Measurements from ENCODE around the gene LAMB2. TPM values are rescaled to one million over a fixed set of nuclear protein-coding genes. Genes with fewer than 3 reads are reported as not detected.
A peak's percentile ranks its signal among the peaks of the same experiment; 100 is the strongest.

The LAMB2 gene
- total RNA-seq, 1 experiment from 2014 or later, result 121 TPM

DNA sequence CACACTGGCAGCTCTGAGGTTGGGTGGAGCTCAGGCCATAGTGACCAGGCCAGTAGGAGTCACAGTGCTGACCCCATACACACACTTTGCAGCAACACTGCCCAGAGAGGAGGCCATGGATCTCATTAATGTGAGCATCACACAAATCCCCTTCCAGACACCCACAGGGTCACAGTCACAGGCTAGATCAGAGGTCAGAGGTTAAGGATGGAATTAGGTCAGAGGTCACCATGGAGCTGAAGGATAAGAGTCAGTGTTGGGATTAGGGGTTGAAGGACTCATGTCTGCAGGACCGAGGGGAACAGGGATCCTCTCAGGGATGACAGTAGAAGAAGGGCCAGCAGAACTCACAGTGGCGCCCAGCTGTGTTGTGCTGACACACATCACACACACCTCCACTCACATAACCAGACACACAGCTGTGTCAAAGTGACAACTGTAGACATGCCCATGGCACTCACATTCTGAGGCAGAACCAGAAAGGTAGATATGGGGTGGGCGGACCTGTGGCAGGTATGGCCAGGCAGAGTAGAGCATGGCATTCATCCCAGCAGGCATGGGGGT, 20.6 kb upstream of the LAMB2 start:
- H3T11ph ChIP-seq (ENCODE audit: low read length), result no peak overlapping the region
- no peak overlapping the region for H3K56ac ChIP-seq (ENCODE audit: insufficient read length, low read depth, low read length)
- Mint-ChIP-seq H3K4me3 (no peak overlapping the region), H3K9me3 (no peaks in the 10 kb centered on the region), H3K27me3 (ENCODE audit: low read depth) (peaks cover 41% of the 10 kb centered on the region), H3K27ac (0 out of 7 replicates have a peak overlapping the region, but pooled peaks of 1 of the 3 experiments have one; percentile 25), H3K4me1 (peaks cover 6 to 10% of the 10 kb centered on the region in 2 experiments), H3K36me3 (ENCODE audit: insufficient read depth in 1 of 3, low read depth in 3 of 3) (no peaks in the 10 kb centered on the region)
- H4K91ac ChIP-seq (ENCODE audit: insufficient read length, low read depth, low read length), result no peak overlapping the region
- H3K4ac ChIP-seq (ENCODE audit: low read depth, low read length), result no peak overlapping the region
- no peak overlapping the region for H2BK12ac ChIP-seq (ENCODE audit: insufficient read length, low read depth, low read length)
- no peaks in the 10 kb centered on the region for H3K4me1 ChIP-seq (ENCODE audit: insufficient read depth, low read length)
- no peak overlapping the region for H3K9ac ChIP-seq (ENCODE audit: extremely low read depth, insufficient read length, low read length)
- no peaks in the 10 kb centered on the region for H3K9me3 ChIP-seq (ENCODE audit: control insufficient read depth, low read depth, low read length)
- DNase-seq, result no peak
- no peak overlapping the region for H2AK5ac ChIP-seq (ENCODE audit: insufficient read length, low read length)
- no peak overlapping the region for H3K14ac ChIP-seq (ENCODE audit: insufficient read depth, low read length)
- H3K18ac ChIP-seq (ENCODE audit: insufficient read length, low read depth, low read length), result no peak overlapping the region
- H2BK120ac ChIP-seq (ENCODE audit: low read depth, low read length, poor library complexity, severe bottlenecking), result no peak overlapping the region
- TF ChIP-seq, protein P1, sequence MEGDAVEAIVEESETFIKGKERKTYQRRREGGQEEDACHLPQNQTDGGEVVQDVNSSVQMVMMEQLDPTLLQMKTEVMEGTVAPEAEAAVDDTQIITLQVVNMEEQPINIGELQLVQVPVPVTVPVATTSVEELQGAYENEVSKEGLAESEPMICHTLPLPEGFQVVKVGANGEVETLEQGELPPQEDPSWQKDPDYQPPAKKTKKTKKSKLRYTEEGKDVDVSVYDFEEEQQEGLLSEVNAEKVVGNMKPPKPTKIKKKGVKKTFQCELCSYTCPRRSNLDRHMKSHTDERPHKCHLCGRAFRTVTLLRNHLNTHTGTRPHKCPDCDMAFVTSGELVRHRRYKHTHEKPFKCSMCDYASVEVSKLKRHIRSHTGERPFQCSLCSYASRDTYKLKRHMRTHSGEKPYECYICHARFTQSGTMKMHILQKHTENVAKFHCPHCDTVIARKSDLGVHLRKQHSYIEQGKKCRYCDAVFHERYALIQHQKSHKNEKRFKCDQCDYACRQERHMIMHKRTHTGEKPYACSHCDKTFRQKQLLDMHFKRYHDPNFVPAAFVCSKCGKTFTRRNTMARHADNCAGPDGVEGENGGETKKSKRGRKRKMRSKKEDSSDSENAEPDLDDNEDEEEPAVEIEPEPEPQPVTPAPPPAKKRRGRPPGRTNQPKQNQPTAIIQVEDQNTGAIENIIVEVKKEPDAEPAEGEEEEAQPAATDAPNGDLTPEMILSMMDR (conservative IDR thresholded peaks at IDR 0.05), result no peak
- no peak overlapping the region for H3K4me2 ChIP-seq (ENCODE audit: insufficient read depth, insufficient read length, low read length)
- H2BK15ac ChIP-seq (ENCODE audit: low read depth, low read length), result no peak overlapping the region
- H3K27me3 ChIP-seq (ENCODE audit: insufficient read depth, low read length), result no peaks in the 10 kb centered on the region; the same call in 1 of the 2 replicates
- H4K5ac ChIP-seq (ENCODE audit: insufficient read length, low read depth, low read length), result no peak overlapping the region
- no peak overlapping the region for H4K8ac ChIP-seq (replicated peaks; ENCODE audit: insufficient read length, low read depth, low read length)
- H2AFZ ChIP-seq (ENCODE audit: low read length), result no peak overlapping the region
- H2BK20ac ChIP-seq (ENCODE audit: low read depth, low read length, poor library complexity, severe bottlenecking), result no peak overlapping the region
- H2BK5ac ChIP-seq (ENCODE audit: insufficient read length, low read length), result no peak overlapping the region
- H3K23ac ChIP-seq (ENCODE audit: insufficient read length, low read depth, low read length), result no peak overlapping the region
- no peaks in the 10 kb centered on the region for H3K79me2 ChIP-seq (ENCODE audit: insufficient read depth, low read length)
- H3K23me2 ChIP-seq (ENCODE audit: insufficient read length, low read depth, low read length, poor library complexity, severe bottlenecking), result peaks cover 2% of the 10 kb centered on the region
- H3K79me1 ChIP-seq (ENCODE audit: insufficient read depth, low read depth, low read length, poor library complexity, severe bottlenecking), result no peaks in the 10 kb centered on the region
- WGBS (ENCODE audit: extremely low coverage, insufficient read length, low lambda C conversion rate), result no CpG with 5 or more reads among the region's 3 CpGs
- no peaks in the 10 kb centered on the region for H4K20me1 ChIP-seq (ENCODE audit: control insufficient read depth, insufficient read depth, insufficient read length)
- H3K27ac ChIP-seq (ENCODE audit: insufficient read length, low read depth, low read length), result no peak overlapping the region
